HG03280 (cell line): Measurements from ENCODE around the gene PLOD3.

Source experiments
- ATAC-seq: cut with Tn5 transposase; IDR thresholded peaks from one replicate; pipeline ENCODE4 v1.9.1; 2021; ENCODE audit warnings: mild to moderate bottlenecking, moderate library complexity; ENCODE audit not compliant: unreplicated experiment

The PLOD3 gene

DNA sequence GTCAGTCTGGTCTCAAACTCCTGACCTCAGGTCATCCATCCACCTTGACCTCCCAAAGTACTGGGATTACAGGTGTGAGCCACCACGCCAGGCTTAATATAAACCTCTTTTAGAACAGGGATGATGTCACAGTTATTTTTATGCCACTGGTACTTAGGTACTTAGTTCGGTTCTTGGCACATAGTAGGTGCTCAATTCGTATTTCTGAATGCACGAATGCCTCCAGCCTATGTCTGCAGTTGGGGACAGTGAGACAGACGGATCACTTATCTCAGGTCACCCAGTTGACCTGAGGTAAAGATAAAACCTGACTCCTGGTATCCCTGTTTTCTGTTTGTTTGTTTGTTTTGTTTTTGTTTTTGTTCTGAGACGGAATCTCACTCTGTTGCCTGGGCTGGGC is 31.2 kb downstream of the PLOD3 start:
- no peak for ATAC-seq

DNA sequence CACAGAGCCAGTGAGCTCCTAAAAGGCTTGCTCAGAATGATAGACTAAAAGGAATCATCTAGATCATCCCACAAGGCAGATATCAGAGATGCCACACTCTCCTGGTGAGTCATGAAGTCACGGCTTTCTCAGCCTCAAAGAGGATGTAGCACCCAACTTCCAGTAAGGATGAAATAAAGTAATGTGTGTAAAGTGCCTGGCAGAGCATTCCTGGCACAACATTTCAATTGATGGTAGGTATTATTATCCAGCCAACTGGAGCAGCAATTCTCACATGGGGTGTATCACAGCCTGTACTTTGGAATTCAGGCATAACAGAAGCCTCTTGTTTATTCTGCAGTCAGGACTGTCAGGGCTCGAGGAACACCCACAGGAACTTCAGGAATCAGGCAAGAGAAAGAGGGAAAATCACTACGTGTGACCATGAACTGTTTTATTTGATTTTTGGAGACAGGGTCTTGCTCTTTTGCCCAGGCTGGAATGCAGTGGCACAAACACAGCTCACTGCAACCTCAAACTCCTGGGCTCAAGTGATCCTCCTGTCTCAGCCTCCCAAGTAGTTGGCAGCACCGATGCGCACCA is 32.0 kb downstream of the PLOD3 start:
- no peak for ATAC-seq

GRCh38 chr7:101180130-101180755 is 37.1 kb downstream of the PLOD3 start, which contains the start of gene NAT16:
NAT16 (minus strand) TSS chr7:101180293; CDS start chr7:101174807, 5,486 bp downstream.
- ATAC-seq = no peak

GRCh38 chr7:101179713-101180112 is 37.7 kb downstream of the PLOD3 start:
- ATAC-seq = no peak

GRCh38 chr7:101179117-101179516 is 38.3 kb downstream of the PLOD3 start:
- ATAC-seq = no peak

DNA sequence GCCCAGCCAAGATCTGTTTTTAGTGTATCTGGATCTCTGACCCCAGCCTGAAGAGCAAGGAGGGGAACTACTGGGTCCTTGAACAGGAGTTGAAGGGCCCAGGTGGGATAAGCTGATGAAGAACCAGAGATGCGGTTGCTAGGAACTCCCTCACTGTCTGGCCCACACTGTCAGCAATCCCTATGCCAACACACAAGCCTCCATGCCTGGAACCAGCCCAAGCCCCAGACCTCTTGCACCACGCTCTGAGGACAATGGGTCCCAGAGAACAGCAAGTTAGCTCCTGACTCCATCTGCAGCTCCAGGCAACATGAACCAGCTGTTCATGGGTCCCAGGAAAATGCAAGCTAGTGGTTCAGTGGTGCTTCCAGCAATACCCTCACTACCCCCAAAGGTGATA is 39.7 kb downstream of the PLOD3 start:
- ATAC-seq = no peak

DNA sequence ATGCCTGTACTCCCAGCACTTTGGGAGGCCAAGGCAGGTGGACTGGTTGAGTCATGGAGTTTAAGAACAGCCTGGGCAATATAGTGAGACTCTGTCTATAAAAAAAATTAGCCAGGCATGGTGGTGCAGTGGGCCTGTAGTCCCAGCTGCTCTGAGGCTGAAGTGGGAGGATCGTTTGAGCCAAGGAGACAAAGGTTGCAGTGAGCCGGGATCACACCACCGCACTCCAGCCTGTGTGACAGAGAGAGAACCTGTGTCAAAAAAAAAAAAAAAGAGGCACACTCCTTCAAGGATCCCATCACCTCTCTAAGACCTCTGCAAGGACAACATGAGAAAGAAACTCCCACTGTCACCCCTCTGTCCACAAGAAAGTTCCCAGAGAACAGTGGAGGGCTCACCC is 41.7 kb downstream of the PLOD3 start:
- ATAC-seq = no peak

DNA sequence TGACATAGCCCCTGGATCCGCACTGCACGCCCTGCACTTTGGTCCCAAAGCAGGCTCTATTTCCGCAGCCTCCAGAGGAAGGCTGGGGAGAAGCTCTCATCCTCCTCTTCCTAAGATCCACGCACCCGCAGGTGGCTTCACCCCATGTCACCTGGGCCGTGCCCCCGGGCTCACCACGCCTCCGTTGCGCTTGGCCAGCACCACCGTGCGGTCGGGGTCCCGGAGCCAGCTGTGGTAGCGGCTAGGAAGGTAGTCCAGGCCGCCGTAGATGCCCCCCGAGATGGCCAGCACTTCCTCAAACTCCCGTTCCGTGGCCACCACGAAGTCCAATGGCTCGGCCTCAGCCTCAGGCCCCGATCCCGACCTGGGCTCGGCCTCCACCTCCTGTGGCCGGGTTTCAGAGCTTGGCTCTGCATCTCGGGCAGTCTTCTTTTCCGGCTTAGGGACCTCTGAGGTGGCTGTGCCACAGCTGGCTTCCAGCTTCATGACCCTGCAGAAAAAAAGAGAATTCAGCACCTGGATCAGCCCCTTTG is 43.0 kb downstream of the PLOD3 start:
- no peak for ATAC-seq

GRCh38 chr7:101173752-101174244 is 43.6 kb downstream of the PLOD3 start:
- peak; percentile 66 for ATAC-seq

GRCh38 chr7:101172854-101173751 is 44.3 kb downstream of the PLOD3 start:
- no peak for ATAC-seq

GRCh38 chr7:101172005-101172853 is 45.2 kb downstream of the PLOD3 start:
- no peak for ATAC-seq

- ATAC-seq = no peak
These were observed 45.9 kb downstream of the PLOD3 start for GRCh38 chr7:101171442-101171837.

DNA sequence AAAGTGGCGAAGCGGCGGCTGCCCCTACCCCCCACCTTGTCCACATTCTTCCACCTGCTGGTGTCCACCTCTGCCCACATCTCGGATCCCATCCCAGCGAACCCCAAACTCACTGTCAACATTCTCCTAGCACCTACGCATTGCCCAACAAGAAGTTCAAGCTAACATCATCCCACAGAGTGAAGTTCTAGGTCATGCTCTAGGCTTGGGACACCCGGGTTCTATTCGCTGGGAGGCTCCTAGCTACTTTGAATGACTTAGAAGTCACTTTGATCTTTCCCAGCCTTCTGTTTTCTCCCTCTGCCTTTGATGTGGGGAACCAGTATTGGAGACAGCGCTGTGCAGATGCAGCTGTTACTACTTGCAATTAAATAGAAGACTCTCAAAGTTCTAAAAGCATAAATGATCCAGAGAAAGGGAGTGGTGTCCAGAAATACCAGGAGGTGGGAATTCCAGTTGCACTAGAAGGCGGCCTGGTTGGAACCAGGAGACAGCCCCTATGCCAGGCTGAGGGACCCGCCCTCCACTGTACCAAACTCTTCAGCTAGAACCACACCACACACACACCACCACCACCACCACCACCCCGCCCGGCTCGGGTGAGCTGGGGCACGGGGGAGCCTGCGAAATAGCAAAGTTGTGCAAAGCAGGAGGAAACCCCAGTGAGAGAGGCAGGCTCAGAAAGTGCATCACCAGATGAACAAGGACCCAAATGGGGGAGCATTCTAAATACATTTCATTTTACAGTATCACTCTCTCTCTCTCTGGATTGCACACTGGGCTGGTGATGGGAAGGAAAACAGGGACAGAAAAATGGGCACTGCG is 46.6 kb downstream of the PLOD3 start:
- ATAC-seq = no peak

GRCh38 chr7:101169838-101170551 is 47.4 kb downstream of the PLOD3 start:
- no peak for ATAC-seq

DNA sequence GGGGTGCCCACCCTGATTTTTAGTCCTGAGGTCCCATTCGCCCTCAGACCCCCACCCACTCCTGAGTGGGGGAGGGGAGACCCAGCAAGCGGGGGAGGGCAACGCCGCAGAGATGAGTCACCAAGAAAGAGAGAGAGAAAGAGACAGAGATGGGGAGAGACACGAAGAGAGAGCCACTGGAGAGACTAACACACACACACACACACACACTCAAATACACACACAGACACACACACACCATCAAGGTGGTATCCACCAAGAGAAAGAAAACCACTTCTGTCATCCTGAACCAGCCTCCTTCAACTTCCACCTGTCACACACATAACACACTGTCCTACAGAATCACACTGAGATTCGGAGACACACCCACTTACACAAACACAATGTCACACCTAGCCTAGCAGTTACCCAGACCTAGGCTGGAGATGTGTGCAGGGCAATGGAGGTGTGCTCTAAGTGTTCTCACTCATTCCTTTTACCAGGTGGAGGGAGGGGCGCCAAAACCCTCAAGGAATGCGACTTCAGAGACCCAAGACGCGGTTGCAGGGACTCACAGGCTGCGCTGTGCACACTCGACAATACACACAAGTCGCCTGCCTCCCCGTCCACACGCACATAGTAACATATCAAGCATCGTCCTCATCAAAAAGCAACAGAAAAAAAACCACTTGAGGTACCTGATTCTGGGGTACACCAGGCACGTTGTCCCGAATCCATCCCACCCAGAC is 48.1 kb downstream of the PLOD3 start:
- no peak for ATAC-seq

DNA sequence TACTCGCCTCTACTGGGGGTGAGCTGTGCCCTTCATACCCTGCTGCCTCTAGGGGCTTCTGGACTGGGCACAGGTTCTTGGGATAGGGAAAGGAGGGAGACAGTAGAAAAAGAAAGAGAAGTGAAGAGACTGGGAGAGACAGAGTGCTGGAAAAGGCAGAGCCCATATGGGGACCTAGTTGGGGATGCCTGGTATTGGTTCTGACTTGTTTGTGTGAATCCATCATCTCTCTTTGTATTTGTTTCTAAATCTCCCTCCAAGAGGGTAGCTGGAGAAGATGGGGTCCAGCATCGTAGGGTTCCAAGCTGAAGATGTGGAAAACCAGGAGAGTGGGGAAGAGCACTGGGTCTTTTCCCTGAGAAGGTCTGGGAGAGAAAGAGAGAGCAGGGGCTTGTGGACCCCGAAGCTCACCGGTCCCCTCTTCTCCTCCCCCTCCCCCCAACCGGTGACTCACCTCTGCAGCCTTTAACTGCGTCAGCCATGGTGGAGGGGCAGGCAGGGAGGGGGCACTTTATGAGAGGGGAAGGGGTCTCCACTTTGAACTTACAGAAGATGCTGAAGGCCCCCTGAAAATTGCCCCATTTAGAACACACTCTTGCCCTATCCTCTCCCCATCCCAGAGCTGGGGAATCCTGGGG is 48.9 kb downstream of the PLOD3 start:
- no peak for ATAC-seq

GRCh38 chr7:101167645-101168411 is 49.6 kb downstream of the PLOD3 start:
- no peak for ATAC-seq
